ENCODE results near the gene CRYZL1.

Gene CRYZL1

DNA sequence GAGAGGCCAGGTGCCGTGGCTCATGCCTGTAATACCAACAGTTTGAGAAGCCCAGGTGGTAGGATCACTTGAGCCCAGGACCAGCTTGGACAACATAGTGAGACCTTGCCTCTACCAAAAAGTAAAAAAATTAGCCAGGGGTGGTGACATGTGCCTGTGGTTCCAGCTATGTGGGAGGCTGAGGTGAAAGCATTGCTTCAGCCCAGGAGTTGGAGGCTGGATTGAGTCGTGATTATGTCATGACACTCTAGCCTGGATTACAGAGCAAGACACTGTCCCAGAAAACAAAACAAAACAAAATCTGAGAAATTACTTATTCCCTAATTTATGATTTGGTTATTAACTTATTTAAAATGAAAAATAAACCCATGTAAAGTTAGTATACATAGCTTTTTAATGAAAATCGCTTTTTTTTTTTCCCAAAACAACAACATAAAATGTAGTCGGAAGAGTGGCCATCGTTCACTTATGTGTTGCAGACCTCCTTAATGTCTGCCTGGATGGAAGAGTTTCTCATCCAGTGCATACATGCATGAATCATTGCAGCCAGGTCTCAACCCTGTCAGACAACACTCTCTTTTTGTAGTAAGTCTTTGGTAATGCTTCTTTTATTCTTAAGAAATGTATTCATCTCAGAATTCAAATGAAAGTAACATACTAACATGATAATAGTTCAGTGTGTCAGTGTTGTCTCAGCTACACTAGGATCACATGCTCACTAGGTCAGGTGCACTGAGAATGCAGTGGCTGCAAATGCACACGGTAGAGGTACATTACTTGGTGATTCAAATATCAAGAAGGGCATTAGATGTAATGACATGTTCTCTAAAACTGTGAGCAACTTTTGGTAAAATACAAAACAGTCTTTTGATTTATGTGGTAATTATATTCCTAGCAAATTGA is 28.8 kb upstream of the CRYZL1 start:
- Histone ChIP-seq H3K36me3 (replicated peaks) (0 out of 2 replicates have a peak, but pooled peaks cover 3% of the 10 kb centered on the region), H3K27me3 (ENCODE audit: low read depth) (no peaks in the 10 kb centered on the region), H3K4me3 (no peak overlapping the region), H3K9me3 (no peaks in the 10 kb centered on the region), H3K4me1 (peaks cover 8% of the 10 kb centered on the region)
- in situ Hi-C loops (cut with MboI; ENCODE audit: low sequenced_read_pairs), result no loop called here
- DNase-seq (ENCODE audit: low spot score in 2 of 2), result peak in 1 of 2 experiments; percentile 51

- no peaks in the 10 kb centered on the region for H3K9me3 ChIP-seq
- 0 out of 2 replicates have a peak, but pooled peaks cover 3% of the 10 kb centered on the region for H3K36me3 ChIP-seq (replicated peaks)
- no peak for DNase-seq (ENCODE audit: low spot score in 2 of 2)
- in situ Hi-C loops (cut with MboI; ENCODE audit: low sequenced_read_pairs), result no loop called here
- peaks cover 7% of the 10 kb centered on the region for H3K4me1 ChIP-seq
- no peak overlapping the region for H3K4me3 ChIP-seq
- no peaks in the 10 kb centered on the region for H3K27me3 ChIP-seq (ENCODE audit: low read depth)
Measured at GRCh38 chr21:33668620-33669019, 27.1 kb upstream of the CRYZL1 start.

DNA sequence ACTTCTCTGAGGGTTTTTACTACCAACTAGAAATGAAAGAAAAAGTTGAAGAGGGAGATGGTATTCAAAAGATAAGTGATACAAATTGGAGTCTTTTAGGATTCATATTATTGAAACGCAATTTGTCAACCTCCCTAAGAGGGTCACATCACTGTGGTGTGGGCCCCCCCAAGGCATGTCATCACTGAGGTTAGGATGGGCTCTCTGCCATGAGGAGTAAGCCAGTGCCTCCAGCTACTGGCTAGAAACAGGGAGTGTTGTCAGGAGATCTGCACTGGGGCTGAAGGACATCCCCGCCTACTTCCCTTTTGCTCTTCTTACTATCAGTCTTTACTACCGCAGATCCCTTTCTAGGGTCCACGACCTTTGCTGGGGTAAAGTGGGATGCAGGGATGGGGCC is 26.6 kb upstream of the CRYZL1 start:
- Histone ChIP-seq H3K27me3 (ENCODE audit: low read depth) (no peaks in the 10 kb centered on the region), H3K36me3 (replicated peaks) (0 out of 2 replicates have a peak, but pooled peaks cover 3% of the 10 kb centered on the region), H3K4me3 (no peak overlapping the region), H3K9me3 (no peaks in the 10 kb centered on the region), H3K4me1 (peaks cover 7% of the 10 kb centered on the region)
- DNase-seq (ENCODE audit: low spot score in 2 of 2), result no peak
- in situ Hi-C loops (cut with MboI; ENCODE audit: low sequenced_read_pairs), result no loop called here

DNA sequence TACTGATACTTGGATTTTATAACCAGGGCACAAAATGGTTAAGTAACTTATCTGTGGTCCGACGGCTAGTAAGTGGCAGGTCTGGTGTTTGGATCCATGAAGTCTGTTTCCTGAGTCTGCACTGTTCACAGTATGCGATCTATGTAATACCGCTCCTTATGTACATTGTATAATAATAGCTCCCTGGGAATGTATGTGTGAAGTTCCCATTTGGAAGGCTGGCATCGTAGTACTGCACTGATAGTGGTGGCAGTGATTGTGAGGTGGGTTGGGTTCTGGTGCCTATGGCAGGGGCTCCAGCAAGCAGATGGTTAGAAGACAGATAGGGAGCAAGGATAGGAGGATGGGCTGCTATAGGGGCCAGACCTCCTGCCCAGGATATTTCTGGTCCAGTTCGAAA is 26.1 kb upstream of the CRYZL1 start:
- Histone ChIP-seq H3K4me1 (peaks cover 7% of the 10 kb centered on the region), H3K4me3 (no peak overlapping the region), H3K27me3 (ENCODE audit: low read depth) (no peaks in the 10 kb centered on the region), H3K36me3 (replicated peaks) (0 out of 2 replicates have a peak, but pooled peaks cover 3% of the 10 kb centered on the region), H3K9me3 (no peaks in the 10 kb centered on the region)
- DNase-seq (ENCODE audit: low spot score in 2 of 2), result no peak
- in situ Hi-C loops (cut with MboI; ENCODE audit: low sequenced_read_pairs), result no loop called here

- in situ Hi-C loops (cut with MboI; ENCODE audit: low sequenced_read_pairs), result no loop called here
- H3K4me3 ChIP-seq, result no peak overlapping the region
- peaks cover 7% of the 10 kb centered on the region for H3K4me1 ChIP-seq
- H3K36me3 ChIP-seq (replicated peaks), result no peaks in the 10 kb centered on the region
- no peaks in the 10 kb centered on the region for H3K27me3 ChIP-seq (ENCODE audit: low read depth)
- no peaks in the 10 kb centered on the region for H3K9me3 ChIP-seq
- no peak for DNase-seq (ENCODE audit: low spot score in 2 of 2)
Measured at GRCh38 chr21:33666153-33666552, 24.6 kb upstream of the CRYZL1 start.

- in situ Hi-C loops (cut with MboI; ENCODE audit: low sequenced_read_pairs), result no loop called here
- H3K36me3 ChIP-seq (replicated peaks), result no peaks in the 10 kb centered on the region
- DNase-seq (ENCODE audit: low spot score in 2 of 2), result no peak
Measured at GRCh38 chr21:33664135-33664534, 22.6 kb upstream of the CRYZL1 start.

DNA sequence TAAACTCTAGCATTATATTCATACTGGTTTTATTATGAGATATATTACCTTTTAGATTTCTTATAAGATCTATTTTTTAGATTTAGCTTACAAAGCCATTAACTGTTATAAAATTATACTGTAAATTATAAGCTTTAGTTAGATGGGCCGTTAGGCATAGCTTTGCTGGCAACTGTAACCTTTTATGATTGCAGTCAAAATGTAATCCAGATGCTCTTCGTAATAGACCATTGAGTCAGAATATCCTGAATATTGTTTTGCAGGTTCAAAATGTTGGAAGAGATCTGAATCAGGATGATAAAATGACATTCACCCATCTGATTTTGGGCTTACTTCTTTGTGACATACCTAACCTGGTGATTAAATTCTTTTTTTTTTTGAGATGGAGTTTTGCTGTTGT is 21.7 kb upstream of the CRYZL1 start:
- in situ Hi-C loops (cut with MboI; ENCODE audit: low sequenced_read_pairs), result no loop called here
- Histone ChIP-seq H3K4me1 (no peaks in the 10 kb centered on the region), H3K4me3 (no peak overlapping the region), H3K36me3 (replicated peaks) (no peaks in the 10 kb centered on the region), H3K27me3 (ENCODE audit: low read depth) (no peaks in the 10 kb centered on the region), H3K9me3 (peaks cover 4% of the 10 kb centered on the region; the same call in 1 of the 2 replicates)
- DNase-seq (ENCODE audit: low spot score in 2 of 2), result no peak

More at GRCh38 chr21:33664135-33664534, 22.6 kb upstream of the CRYZL1 start:
- no peak overlapping the region for H3K4me3 ChIP-seq
- H3K4me1 ChIP-seq, result no peaks in the 10 kb centered on the region
- H3K27me3 ChIP-seq (ENCODE audit: low read depth), result no peaks in the 10 kb centered on the region
- H3K9me3 ChIP-seq, result peaks cover 4% of the 10 kb centered on the region; the same call in 1 of the 2 replicates

DNA sequence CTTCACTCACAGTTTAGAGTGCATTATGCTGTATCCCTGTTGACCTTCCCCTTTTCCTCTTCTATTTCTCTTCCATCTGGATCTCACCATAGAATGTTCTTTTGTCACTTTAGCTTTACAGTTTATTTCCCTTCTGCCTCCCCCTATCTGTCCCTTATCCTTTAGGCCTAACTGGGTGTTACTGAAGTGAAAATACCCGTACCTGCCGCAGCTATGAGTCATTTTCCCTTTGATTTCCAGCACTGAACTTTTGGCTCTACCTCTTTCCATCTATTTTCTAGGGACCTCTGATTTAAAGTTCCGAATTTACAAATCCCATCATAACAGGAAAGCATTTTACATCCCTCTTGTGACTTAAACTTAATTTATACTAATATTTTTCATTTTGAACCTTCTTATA is 20.5 kb upstream of the CRYZL1 start:
- Histone ChIP-seq H3K9me3 (peaks cover 4% of the 10 kb centered on the region; the same call in 1 of the 2 replicates), H3K27me3 (ENCODE audit: low read depth) (no peaks in the 10 kb centered on the region), H3K4me1 (no peaks in the 10 kb centered on the region), H3K36me3 (replicated peaks) (no peaks in the 10 kb centered on the region), H3K4me3 (no peak overlapping the region)
- in situ Hi-C loops (cut with MboI; ENCODE audit: low sequenced_read_pairs), result no loop called here
- no peak for DNase-seq (ENCODE audit: low spot score in 2 of 2)

DNA sequence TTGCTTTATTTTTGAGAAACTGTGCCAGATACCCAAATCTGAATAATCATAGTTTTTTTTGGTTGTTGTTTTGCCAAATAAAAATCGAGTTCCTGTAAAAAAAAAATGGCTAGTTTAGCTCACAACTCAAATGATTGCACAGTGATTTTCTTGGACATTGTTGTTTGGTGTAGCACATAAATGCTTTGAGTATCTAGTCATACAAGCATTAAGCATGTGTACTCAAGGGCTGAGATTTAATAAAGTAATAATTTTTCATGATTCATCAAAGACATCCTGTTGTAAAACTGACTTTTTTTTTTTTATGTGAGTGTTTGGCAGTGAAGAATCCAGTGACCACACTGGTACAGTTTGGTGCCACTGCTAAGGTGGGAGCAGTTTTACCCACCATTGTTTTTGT is 19.6 kb upstream of the CRYZL1 start:
- Histone ChIP-seq H3K4me1 (no peaks in the 10 kb centered on the region), H3K36me3 (replicated peaks) (no peaks in the 10 kb centered on the region), H3K9me3 (peaks cover 4% of the 10 kb centered on the region; the same call in 1 of the 2 replicates), H3K4me3 (no peak overlapping the region), H3K27me3 (ENCODE audit: low read depth) (no peaks in the 10 kb centered on the region)
- in situ Hi-C loops (cut with MboI; ENCODE audit: low sequenced_read_pairs), result no loop called here
- DNase-seq (ENCODE audit: low spot score in 2 of 2), result no peak

DNA sequence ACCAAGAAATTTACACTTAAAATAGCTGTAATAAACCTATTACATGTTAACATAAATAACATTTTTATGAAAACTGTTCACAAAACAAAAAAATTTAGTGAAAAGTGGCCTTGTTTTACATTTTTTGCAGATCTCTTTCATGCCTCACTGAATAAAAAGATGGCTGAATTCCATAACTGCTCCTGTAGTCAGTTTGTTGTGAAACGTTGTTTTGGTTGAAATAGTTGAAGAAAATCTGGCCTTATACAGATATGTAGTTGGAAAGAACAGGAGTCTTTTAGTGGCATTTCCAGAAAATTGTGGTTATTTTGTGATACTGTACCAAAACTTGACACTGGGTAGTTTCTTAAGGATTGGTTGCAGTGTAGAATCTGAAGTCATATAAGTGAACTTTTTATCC is 18.9 kb upstream of the CRYZL1 start:
- no peak overlapping the region for H3K4me3 ChIP-seq
- H3K9me3 ChIP-seq, result peaks cover 4% of the 10 kb centered on the region; the same call in 1 of the 2 replicates
- no peaks in the 10 kb centered on the region; the same call in none of the 2 replicates for H3K4me1 ChIP-seq
- H3K36me3 ChIP-seq (replicated peaks), result no peaks in the 10 kb centered on the region
- in situ Hi-C loops (cut with MboI; ENCODE audit: low sequenced_read_pairs), result no loop called here
- no peak for DNase-seq (ENCODE audit: low spot score in 2 of 2)
- H3K27me3 ChIP-seq (ENCODE audit: low read depth), result no peaks in the 10 kb centered on the region

- Histone ChIP-seq H3K9me3 (peaks cover 4% of the 10 kb centered on the region; the same call in 1 of the 2 replicates), H3K4me3 (no peak overlapping the region), H3K36me3 (replicated peaks) (no peaks in the 10 kb centered on the region), H3K4me1 (peaks cover 1% of the 10 kb centered on the region), H3K27me3 (ENCODE audit: low read depth) (no peaks in the 10 kb centered on the region)
- in situ Hi-C loops (cut with MboI; ENCODE audit: low sequenced_read_pairs), result no loop called here
- no peak for DNase-seq (ENCODE audit: low spot score in 2 of 2)
Measured at GRCh38 chr21:33659568-33659949, 18.0 kb upstream of the CRYZL1 start.

GRCh38 chr21:33658919-33659567 is 17.5 kb upstream of the CRYZL1 start:
- no peak overlapping the region for H3K4me3 ChIP-seq
- in situ Hi-C loops (cut with MboI; ENCODE audit: low sequenced_read_pairs), result no loop called here
- no peaks in the 10 kb centered on the region for H3K27me3 ChIP-seq (ENCODE audit: low read depth)
- H3K9me3 ChIP-seq, result peaks cover 4% of the 10 kb centered on the region; the same call in 1 of the 2 replicates
- H3K4me1 ChIP-seq, result peaks cover 6% of the 10 kb centered on the region
- H3K36me3 ChIP-seq (replicated peaks), result no peaks in the 10 kb centered on the region
- no peak for DNase-seq (ENCODE audit: low spot score in 2 of 2)

DNA sequence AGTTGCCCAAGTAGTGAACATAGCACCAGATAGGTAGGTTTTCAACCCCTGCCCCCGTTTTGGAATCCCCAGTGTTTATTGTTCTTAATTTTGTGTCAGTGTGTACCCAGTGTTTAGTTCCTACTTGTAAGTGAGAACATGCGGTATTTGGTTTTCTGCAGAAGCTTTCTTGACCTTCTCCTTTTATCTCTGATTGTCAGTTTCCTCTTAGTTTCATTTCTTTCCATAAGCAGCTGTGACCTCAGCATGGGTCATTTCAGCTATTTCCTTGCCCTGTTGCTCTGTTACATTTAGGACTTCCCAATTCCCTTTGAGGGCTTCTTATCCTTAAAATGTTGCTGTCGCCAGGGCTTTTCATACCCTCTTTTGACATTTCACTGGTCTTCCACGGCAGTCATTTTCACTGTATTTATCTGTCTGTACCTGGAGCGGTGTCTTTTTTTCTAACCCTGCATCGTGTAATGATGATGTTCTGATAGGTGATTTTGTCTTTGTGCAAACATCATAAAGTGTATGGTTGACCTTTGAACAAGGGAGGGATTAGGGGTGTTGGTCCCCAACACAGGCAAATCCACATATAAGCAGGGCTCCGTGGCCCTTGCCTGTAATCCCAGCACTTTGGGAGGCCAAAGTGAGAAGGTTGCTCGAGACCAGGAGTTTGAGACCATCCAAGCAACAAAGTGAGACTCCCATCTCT is 15.7 kb upstream of the CRYZL1 start:
- DNase-seq (ENCODE audit: low spot score in 2 of 2), result no peak
- in situ Hi-C loops (cut with MboI; ENCODE audit: low sequenced_read_pairs), result no loop called here
- Histone ChIP-seq H3K4me1 (peaks cover 6% of the 10 kb centered on the region), H3K27me3 (ENCODE audit: low read depth) (no peaks in the 10 kb centered on the region), H3K9me3 (peaks cover 4% of the 10 kb centered on the region; the same call in 1 of the 2 replicates), H3K36me3 (replicated peaks) (no peaks in the 10 kb centered on the region), H3K4me3 (no peak overlapping the region)

Measured in HAP-1 (cell line).